Right lobe of liver (tissue), 6 donors: ENCODE measurements around the gene CSH2. TPM values are rescaled to one million over a fixed set of nuclear protein-coding genes. Genes with fewer than 3 reads are reported as not detected.

Experiments
- ATAC-seq, 4 donors: fragments of 200-7000 bp; cut with Tn5 transposase; one replicate each; pipeline ENCODE4 v1.9.1; 2020; ENCODE audit warnings: mild to moderate bottlenecking in 4 of 4, moderate library complexity in 4 of 4
- DNase-seq, 3 donors: peaks; one replicate each; pipeline ENCODE4 v3.0.0-alpha.2; 2020
- H3K27ac ChIP-seq, 3 donors: fragments of 200-600 bp; one replicate each; pipeline ENCODE4 v1.8.0; 2022
- H3K27me3 ChIP-seq, 2 donors: fragments of 200-600 bp; one replicate each; pipeline ENCODE4 v1.8.0; 2022
- H3K36me3 ChIP-seq, 4 donors: fragments of 200-600 bp; sonication (generic) in 1 of 4; one replicate each; pipeline versions ENCODE4 v1.5.1 to v1.8.0; 2017 to 2022; ENCODE audit warnings: control low read depth in 1 of 4
- H3K4me1 ChIP-seq, 4 donors: fragments of 200-600 bp; sonication (generic) in 1 of 4; one replicate each; pipeline versions ENCODE4 v1.5.1 to v1.8.0; 2017 to 2022; ENCODE audit warnings: control low read depth in 1 of 4
- H3K4me3 ChIP-seq, 3 donors: fragments of 200-600 bp; one replicate each; pipeline ENCODE4 v1.8.0; 2022
- H3K9me3 ChIP-seq, 4 donors: fragments of 200-600 bp; sonication (generic) in 1 of 4; one replicate each; pipeline versions ENCODE4 v1.5.1 to v1.8.0; 2017 to 2022; ENCODE audit warnings: control low read depth in 1 of 4
- CTCF ChIP-seq, 4 donors: fragments of 200-600 bp in 3 of 4; fragments of 450-650 bp in 1 of 4; IDR thresholded peaks; one replicate each; pipeline versions ENCODE4 v1.5.1 to v1.8.0; 2016 to 2022; ENCODE audit warnings: antibody characterized with exemption in 4 of 4, mild to moderate bottlenecking in 2 of 4
- POLR2A ChIP-seq: fragments of 450-650 bp; IDR thresholded peaks from one replicate; pipeline ENCODE4 v1.6.1; 2017; ENCODE audit warnings: antibody characterized with exemption, mild to moderate bottlenecking
- WGBS: methylation state at CpG from one replicate; pipeline ENCODE4 v1.1.6; 2018; ENCODE audit warnings: low coverage, low lambda C conversion rate; ENCODE audit not compliant: insufficient coverage; ENCODE audit errors: missing lambda C conversion rate; 5-methylcytosine and 5-hydroxymethylcytosine counted together
- intact Hi-C, 2 donors: fragments of 100-400 bp; cut with DNase I; formaldehyde crosslinking; loops; one replicate each; pipeline versions ENCODE4 v1.11.2 to v1.14.1; 2022
- small RNA-seq, 2 experiments: library from RNA; depleted of rRNA; stranded (forward); fragments of <200 nt; gene quantifications; one replicate each; pipeline ENCODE3, GENCODE V24; 2016
- total RNA-seq, 6 experiments: library from RNA; depleted of rRNA in 2 of 6; stranded (reverse); fragments of >200 nt in 2 of 6; fragmentation: NEBNext Ultra II Directional in 3 of 6; extraction: Animal tissue kit (Norgen Biotek cat#: 25700) in 3 of 6; gene quantifications; one replicate each; pipeline versions ENCODE4 v1.1.0 to v1.2.4, GENCODE V29; 2016 to 2023
- donor health status: DM: no; HTN: yes; CAD: no.
- donor health status: DM: no; HTN: no; CAD: no.
- donor health status: DM: no; HTN: no; CAD: no.
- donor health status: DM: no; HTN: yes; CAD: no.
- donor health status: DM: no; HTN: yes; CAD: no.

Gene CSH2
- total RNA-seq, 6 experiments from 2014 or later: not detected

GRCh38 chr17:63823659-63824331 lies 49.7 kb downstream of the CSH2 start:
- DNase-seq (no peak), ATAC-seq (no peak)
- peaks cover 0 to 64% (median 31%) of the 10 kb centered on the region in 4 donors for H3K36me3 ChIP-seq
- intact Hi-C loops: no loop called here
- H3K9me3 ChIP-seq: no peaks in the 10 kb centered on the region
- H3K27me3 ChIP-seq: no peaks in the 10 kb centered on the region
- peaks cover 0 to 29% (median 6%) of the 10 kb centered on the region in 4 donors for H3K4me1 ChIP-seq
- H3K27ac ChIP-seq: no peak overlapping the region
- 90% methylated on average over 11 of the region's 13 CpGs for WGBS
- TF ChIP-seq POLR2A (no peak), CTCF (IDR thresholded peaks at IDR 0.05) (no peak)
- no peak overlapping the region for H3K4me3 ChIP-seq

DNA sequence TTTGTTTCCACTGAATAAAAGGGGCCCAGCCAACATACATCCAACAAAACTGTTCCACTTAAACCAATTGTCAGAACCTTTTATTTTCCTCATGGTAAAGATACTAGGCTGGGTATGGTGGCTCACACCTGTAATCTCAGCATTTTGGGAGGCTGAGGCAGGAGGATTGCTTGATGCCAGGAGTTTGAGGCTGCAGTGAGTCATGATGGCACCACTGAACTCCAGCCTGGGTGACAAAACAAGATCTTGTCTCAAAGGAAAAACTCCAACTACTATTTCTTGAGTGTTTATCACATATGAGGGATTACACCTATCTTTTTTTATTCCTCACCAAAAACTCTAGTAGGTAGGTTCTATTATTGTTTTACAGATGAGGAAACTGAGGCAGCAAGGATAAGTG lies 50.9 kb downstream of the CSH2 start:
- H3K4me3 ChIP-seq: no peak overlapping the region
- intact Hi-C loops: no loop called here

More for the DNA sequence above, 50.9 kb downstream of the CSH2 start:
- H3K27me3 ChIP-seq: no peaks in the 10 kb centered on the region
- no peaks in the 10 kb centered on the region for H3K9me3 ChIP-seq
- TF ChIP-seq POLR2A (no peak), CTCF (IDR thresholded peaks at IDR 0.05) (no peak)
- no peak overlapping the region for H3K27ac ChIP-seq
- peaks cover 0 to 76% (median 41%) of the 10 kb centered on the region in 4 donors for H3K36me3 ChIP-seq
- ATAC-seq: no peak
- H3K4me1 ChIP-seq: peaks cover 0 to 27% (median 1%) of the 10 kb centered on the region in 4 donors
- DNase-seq: no peak

Small RNAs within 50 kb of the gene (small RNA-seq; reads per million reads assigned to genes)
- gene AC040958.1 (0 reads per million in 2 experiments), gene AC127029.1 (0 reads per million in 2 experiments), gene GH1 (0 reads per million in 2 experiments)

Other genes with a start within 250 kb of the CSH2 start
- gene LIMD2, start 173.6 kb downstream of the CSH2 start, total RNA-seq: 1 to 10 TPM; 2.8 to 9.4 (median 5.2) TPM
- 10 to 100 TPM in 5 of 6 experiments, 1 to 10 TPM in 1; 8.4 to 15.1 (median 13.0) TPM for gene STRADA, start 131.9 kb downstream of the CSH2 start, total RNA-seq
- gene CCDC47, start 100.1 kb downstream of the CSH2 start, total RNA-seq: 10 to 100 TPM; 45.7 to 69.9 (median 63.6) TPM
- gene DDX42, start 99.5 kb downstream of the CSH2 start, total RNA-seq: 10 to 100 TPM; 28.5 to 45.2 (median 36.2) TPM
- gene PSMC5, start 46.2 kb downstream of the CSH2 start, total RNA-seq: 10 to 100 TPM; 52.7 to 70.9 (median 66.5) TPM
- 10 to 100 TPM; 12.9 to 25.9 (median 19.0) TPM for gene FTSJ3, start 46.0 kb downstream of the CSH2 start, total RNA-seq
- gene SMARCD2, start 31.0 kb downstream of the CSH2 start, total RNA-seq: 10 to 100 TPM; 23.8 to 94.5 (median 59.5) TPM
- not detected for gene GH2, start 8.3 kb upstream of the CSH2 start, total RNA-seq
- not detected for gene CSH1, start 22.9 kb upstream of the CSH2 start, total RNA-seq
- gene CSHL1, start 37.6 kb upstream of the CSH2 start, total RNA-seq: not detected
- not detected for gene GH1, start 45.2 kb upstream of the CSH2 start, total RNA-seq
- gene CD79B, start 58.7 kb upstream of the CSH2 start, total RNA-seq: 1 to 10 TPM in 2 of 6 experiments, under 1 TPM in 4; 0.62 to 2.2 (median 0.92) TPM
- 1 to 10 TPM in 1 of 6 experiments, under 1 TPM in 5; 0.10 to 1.4 (median 0.20) TPM for gene SCN4A, start 99.2 kb upstream of the CSH2 start, total RNA-seq
- under 1 TPM in 3 of 6 experiments, not detected in 3; 0.07 to 0.33 (median 0.12) TPM for gene PRR29, start 124.7 kb upstream of the CSH2 start, total RNA-seq
- 10 to 100 TPM in 3 of 6 experiments, 1 to 10 TPM in 3; 5.5 to 16.1 (median 8.6) TPM for gene ICAM2, start 147.0 kb upstream of the CSH2 start, total RNA-seq